Stimulated activated CD8-positive, alpha-beta memory T cell treated with anti-CD3 and anti-CD28 coated beads, Interleukin-15, amount 100 ng/mL, for 48 hours (primary cell): ENCODE measurements around the gene SH2D4B.

Experiments used
- DNase-seq, 2 donors: peaks; one replicate each; pipeline ENCODE4 v3.0.0-alpha.2; 2020; ENCODE audit warnings: low read depth in 2 of 2

Gene SH2D4B

DNA sequence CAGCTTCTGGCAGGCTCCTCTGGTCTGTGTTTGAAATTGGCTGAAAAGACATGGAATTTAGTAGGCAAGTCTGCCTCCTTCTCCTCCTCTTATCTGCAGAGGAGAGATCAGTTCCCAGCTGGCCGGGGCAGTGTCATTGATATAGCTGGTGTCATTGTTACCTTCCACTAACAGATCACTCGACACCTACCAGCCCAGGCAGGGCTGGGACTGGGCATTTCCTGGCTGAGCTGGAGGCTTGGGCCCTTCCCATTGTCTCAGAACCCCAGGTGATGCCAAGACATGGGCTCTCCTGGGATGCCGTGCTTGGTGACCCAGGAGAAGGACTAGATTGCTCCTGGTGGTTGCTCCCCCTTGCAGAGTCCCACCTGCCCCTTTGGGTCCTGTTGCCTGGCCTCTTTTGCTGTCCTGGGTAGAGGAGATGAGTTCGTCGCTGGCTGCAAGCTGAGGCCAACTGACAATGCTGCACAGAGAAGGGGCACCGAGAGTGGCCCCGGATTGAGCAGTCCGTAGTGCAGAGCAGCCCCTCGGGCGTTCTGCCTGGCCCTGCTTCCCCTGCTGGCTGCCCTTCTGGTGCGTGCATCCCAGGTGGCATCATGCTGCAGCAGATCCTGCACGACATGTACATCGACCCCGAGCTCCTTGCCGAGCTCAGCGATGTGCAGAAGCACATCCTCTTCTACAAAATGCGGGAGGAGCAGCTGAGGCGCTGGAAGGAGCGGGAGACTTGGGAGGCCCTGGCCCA, at the start of gene SH2D4B:
Gene SH2D4B (plus strand): TSS at position 167 of the 745 bp plus-strand sequence. CDS start 430 bp downstream, at position 597.
- DNase-seq: no peak

DNA sequence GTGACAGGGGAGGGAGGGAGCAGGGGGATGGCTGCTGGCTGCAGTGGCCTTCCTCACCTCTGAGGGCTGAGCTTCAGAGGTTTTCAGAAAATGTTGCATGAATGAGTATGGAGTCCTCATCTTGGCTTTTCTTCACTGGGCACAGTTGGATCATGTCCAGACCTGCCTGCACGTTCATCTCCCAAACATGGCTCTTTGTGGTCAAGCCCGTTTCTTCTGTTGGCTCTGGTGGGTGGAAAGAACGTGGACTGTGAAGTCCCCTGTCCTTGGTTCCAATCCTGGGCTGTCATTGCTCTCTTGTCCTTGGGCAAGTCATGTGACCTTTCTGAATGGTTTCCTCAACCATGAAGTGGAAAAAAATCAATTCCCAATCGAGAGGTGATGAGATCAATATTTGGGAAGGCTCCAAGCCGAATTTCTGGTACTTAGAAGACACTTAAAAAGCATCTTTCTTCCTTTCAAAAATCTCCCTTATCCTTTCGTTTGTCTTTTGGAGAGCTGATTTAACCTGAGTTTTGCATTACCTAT, 49.1 kb upstream of the SH2D4B start:
- DNase-seq: no peak

DNA sequence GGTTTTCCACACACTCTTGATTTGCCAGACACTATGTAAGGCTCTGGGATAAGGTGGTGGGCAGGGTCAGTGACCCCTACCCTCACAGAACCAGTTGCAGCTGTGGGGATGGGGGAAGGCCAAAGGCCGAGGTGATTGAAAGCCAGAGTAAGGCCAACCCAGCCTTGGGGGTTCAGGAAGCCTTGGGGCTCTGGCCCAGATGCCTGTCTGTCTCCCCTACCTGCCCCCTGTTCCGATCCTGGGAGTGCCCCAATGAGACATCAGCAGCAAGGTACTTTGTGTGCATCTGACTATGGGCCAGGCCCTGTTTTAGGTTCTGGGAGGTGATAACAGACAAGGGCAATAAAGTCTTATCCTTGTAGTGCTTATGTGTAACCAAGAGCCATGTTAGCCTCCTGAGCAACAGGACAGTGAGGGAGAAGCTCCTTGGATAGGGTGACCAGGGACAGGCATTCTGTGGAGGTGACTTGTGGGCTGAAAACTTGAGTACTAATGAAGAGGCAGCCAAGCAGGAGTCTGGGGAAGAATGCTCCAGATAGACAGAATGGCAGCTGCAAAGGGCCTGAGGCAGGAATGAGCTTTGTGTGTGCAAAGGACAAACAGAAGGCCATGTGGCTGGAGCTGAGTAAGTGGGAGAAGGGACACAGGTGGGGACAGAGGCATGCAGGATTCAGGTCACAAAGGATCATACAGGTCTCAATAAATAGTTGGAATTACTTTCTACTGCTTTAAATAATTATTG, 48.2 kb upstream of the SH2D4B start:
- no peak for DNase-seq

DNA sequence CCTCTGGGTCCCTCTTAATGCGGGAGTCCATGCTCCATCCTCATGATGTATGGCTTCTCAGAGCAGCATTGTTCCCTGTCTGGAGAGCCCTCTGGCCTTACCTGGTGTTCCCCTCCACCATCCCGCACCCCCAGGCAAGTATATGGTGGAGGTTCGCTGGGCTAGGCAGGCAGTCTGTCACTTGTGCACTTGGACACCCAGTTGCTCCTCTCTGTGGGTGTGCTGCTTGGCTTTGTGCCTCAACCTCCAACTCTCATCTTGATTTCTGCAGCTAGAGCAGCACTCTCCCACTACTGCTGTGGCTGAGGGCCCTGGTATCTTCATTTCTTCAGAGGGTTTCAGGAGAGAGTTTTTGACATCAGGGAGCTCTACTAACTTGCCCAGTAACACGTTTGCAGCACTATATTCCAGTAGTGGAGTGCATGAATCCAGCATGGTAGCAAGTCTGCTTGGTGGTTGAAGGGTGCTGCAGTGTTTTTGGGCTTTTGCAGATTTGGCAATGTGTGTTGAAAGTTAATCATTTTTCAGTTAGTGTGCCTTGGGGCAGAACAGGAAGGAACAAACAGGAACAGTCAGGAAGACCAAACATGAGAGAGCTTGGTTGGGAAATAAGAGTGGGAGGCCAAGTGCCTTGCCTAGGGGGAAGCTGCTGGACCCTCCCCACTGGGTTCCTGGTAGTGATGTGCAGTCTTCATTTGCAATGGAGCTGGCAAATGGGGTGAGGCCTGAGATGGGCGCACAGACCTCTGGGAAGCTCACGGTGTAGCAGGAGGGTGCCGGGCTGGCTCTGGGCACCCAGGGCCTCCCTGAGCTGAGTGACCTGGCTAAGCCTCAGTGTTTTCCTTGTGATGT, 46.2 kb upstream of the SH2D4B start:
- DNase-seq: no peak

DNA sequence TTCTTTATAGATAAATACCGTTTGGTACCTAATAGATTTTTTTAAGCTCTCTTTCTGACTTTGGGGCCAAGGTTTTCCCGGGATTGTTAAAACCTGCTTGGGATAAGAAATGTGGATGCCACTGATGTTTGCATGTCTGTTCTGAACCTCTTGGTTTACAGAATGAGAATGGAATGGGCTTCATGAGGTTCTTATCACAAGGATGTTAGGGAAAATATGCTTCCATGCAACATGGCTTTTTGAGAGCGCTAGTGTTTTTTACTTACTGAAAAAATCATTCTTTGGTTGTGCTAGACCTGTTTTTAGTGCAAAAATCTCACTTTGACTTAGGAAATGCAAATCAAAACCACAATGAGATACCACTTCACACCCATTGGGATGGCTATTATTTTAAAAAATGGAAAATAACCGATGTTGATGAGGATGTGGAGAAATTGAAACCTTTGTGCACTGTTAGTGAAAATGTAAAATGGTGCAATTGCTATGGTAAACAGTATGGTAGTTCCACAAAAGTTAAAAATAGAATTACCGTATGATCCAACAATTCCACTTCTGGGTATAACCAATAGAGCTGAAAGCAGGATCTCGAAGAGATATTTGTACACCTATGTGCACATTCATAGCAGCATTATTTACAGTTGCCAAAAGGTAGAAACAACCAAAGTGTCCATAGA, 44.7 kb upstream of the SH2D4B start:
- DNase-seq: no peak

DNA sequence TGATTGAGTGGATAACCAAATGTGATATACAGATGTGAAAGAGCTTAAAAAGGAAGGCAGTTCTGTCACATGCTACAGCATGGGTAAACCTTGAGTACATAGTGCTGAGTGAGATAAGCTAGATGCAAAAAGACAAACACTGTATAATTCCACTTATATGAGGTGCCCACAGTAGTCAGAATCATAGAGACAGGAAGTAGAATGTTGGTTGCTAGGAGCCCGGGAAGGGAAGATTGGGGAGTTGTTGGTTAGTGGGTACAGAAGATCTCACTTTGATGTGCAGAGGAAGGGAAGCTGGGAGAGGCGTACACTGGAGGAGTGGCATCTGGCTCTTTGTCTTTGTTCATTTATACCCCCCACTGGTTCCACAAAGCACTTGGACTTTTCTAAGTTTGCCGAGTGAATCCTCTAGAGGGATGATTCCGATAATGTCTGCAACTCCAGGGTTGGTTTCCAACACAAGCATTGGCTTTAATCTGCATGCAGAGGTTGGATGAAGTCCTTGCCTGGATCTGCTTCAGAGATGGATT, 44.1 kb upstream of the SH2D4B start:
- no peak for DNase-seq

DNA sequence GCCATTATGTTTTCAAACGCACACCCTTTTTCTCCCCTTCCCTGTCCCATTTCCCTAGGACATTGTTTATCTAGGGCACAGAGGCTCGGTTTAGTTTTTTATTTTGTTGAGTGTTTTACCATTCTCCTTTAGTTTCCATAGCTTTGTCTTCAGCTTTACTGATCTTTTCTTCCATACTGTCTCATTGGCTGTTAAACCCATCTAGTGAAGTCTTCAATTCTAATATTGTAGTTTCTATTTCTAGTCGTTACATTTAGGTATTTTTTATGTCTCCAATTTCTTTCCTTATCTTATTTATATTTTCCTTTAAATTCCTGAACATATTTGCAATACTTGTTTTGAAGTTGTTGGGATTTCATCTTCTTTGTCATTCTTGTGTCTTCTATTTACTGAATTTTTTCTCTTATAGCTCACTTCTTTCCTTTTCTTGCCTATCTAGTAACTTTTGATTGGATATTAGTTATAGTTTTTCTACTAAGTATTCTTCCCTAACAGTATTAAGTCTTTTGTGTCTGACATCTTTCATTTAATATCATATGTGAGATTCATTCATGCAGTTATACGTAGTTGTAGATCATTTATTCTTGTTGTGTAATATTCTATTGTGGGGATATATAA, 41.0 kb upstream of the SH2D4B start:
- DNase-seq: no peak

DNA sequence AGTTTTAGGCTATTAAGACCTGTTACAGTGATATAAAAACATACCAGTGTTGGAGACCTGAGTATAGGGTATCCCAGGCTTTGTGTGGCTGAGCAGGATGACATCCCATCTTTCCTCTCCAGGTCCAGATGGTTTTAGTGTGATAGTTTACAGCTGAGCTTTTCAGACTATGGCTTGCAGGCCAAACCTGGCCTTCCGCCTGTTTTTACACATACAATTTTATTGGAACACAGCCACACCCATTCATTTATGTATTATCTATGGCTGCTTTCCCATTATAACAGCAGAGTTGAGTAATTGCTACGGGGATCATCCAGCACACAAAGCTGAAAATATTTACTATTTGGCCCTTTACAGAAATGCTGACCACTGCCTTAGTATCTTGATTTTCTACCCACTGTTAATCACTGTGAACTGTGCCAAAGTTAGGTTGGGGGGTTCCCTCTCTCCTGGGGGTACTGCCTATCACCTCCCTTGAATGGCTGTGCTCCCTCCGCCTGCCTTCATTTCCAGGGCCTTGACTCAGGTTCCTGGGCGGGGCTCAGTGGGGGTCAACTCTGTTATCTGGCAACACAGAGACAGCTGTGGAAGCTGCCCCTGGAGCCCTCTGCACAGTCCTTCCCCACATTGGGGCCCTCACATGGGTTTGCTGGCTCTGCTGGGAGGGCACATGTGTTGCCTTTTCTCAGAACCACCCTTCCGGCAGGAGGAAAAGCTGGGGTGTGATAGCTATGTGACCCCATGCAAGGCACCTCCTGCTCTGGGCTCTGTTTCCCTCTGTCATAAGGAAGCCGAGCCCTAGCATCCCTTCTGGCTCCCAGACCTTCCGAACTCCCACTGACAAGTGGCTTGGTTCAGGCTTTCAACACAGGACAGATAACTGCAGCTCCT, 40.3 kb upstream of the SH2D4B start:
- DNase-seq: no peak

DNA sequence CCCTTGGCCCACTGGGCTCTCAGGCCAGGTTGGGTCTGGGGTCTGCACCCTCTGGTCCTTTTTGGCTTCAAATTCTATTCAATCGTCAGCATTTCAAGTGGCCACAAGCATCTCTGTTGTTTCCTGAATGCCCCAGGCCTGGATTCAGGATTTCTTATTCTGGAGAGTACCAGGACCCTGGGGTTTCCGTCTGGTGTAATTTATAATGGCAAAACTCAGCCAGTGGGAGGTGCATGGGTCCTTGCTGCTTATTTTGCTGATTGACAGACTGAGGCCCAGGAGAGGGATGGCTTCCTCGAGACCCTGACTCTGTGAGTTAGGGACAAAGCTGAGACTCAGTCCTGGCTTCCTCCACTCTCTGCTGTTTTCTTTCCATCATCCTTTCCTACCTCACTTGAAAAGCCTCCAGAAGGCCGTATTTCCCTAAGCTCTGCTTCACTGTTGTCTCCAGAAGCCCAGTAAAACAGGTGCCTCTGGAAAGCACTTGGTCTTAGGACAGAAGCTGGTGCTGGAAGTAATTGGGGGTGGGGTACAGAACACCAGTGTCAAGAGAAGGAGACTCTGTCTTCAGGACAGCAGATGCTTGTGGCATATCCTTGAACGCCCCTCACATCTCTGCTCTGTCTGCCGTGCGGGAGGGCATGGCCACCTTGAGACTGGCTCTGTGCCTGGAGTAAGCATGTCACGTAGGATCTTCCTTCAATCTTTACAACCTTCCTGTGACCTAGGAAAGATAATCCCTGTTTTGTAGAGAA, 39.4 kb upstream of the SH2D4B start:
- no peak for DNase-seq

DNA sequence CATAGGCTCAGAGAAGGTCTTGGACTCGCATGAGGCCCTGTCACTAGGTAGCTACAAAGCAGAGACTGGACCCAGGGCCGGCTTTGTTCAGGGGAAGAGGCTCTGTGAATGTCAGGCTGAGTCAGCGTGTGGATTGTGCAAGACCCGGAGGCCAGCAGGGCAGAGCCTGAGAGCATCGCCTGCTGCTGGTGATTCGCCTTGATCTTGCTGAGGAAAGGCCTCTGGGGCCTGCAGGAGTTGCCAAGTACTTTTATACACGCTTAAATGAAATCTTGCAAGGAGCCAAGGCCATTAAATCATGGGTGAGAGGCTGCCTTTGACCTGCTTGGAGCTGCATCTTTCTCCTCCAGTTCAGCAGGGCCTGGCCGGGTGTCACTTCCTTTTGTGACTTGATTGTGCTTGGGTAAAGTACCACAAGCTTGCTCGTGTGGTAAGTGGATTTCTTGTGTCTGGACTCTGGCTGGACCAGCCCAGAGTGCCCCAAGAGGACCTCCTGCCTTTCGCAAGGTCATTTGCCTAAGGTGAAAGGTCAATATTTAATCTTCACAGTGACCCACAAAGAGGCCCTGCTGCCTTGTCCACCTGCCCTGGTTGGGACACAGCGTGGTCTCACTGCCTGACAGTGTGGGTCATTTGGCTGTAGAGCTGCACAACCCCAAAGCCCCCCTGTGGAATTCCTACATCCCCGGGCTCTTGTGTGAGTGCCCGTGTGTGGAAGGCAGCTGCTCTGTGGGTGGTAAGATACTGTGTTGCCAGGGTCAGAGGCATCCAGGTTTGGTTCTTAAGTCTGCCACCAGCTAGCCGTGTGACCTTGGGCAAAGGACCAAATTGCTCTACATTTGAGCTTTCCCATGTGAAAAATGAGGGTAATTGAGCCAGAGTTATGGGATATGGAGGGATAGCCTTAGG, 38.6 kb upstream of the SH2D4B start:
- DNase-seq: peak; percentile 57 to 70

DNA sequence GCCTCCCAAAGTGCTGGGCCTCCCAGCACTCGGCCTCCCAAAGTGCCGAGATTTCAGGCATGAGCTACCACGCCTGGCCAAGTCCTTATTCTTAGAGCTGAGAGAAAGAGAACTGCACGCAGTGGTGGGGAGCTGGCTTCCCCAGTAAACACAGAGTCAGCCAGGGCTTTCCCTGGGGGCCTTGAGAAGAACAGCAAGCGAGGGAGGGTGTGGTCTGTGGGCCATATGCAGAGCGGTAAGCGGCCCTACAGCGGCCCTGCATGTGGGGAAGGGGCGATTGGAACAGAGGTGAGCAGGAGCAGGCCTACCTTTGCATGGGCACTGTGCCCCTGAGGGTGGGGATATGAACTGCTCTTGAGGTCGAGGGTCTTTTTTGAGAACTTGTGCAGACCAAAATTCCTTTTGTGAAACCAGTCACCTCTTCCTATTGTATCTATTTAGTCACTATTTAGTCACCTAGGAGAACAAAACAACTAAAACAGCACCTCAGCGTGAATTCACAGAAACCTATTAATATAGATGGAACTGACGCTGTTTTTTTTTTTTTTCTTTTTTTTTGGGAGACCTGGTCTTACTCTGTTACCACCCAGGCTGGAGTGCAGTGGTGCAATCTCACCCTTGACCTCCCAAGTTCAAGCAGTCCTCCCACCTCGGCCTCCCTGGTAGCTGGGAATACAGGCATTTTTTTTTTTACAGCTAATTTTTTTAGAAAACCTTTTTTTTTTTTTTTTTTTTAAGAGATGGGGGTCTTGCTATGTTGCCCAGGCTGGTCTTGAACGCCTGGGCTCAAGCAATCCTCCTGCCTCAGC, 36.9 kb upstream of the SH2D4B start:
- no peak for DNase-seq

DNA sequence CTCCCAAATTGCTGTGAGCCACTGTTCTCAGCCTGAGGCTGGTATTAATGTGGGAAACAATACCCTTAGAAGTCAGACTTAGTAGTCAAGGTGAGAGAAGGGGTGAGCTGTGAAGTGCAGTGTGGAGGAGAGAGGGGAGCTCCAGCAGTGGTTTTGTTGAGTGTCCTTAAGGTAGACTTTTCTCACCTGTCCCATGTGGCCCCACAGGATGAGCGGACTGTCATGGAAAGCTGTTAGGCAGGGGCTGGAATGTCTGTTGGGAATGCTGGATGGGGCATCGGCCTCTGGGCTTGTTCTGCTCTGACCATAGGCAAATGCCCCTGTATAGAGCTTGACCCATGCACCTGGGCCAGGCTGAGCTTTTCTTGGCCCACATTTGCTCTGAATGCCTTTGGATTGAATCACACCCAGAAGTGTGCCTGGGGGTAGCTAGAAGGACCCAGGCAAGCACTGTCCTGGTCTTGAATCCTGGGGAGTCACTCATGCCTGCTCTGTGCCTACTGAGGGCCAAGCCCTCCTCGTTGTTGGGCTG, 36.3 kb upstream of the SH2D4B start:
- DNase-seq: no peak

DNA sequence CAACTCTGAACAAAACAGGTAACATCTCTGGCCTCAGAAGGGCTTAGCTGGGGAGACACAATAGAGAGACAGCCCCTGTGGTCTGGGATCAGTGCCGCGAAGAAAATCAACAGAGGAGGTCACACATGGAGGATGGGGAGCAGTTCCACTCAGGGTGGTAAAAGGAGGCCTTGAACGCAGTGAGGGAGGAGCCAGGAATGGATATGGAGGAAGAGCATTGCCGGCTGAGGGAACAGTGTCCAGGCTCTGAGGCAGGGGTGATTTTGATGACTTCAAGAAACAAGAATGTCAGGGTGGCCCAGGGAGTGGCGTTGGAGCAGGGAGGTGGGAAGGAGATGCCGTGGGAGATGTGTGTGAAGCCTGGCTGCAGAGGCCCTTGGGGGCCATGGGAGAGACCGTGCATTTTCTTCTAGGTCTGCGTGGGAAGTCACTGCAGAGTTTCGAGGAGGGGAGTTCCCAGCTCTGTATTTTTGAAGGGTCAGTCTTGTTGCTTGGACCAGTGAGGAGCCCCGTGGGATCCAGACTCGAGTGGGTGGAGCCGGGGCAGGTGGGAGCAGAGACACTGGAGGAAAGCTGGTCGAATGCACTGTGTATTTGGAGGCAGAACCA, 35.7 kb upstream of the SH2D4B start:
- DNase-seq: no peak

DNA sequence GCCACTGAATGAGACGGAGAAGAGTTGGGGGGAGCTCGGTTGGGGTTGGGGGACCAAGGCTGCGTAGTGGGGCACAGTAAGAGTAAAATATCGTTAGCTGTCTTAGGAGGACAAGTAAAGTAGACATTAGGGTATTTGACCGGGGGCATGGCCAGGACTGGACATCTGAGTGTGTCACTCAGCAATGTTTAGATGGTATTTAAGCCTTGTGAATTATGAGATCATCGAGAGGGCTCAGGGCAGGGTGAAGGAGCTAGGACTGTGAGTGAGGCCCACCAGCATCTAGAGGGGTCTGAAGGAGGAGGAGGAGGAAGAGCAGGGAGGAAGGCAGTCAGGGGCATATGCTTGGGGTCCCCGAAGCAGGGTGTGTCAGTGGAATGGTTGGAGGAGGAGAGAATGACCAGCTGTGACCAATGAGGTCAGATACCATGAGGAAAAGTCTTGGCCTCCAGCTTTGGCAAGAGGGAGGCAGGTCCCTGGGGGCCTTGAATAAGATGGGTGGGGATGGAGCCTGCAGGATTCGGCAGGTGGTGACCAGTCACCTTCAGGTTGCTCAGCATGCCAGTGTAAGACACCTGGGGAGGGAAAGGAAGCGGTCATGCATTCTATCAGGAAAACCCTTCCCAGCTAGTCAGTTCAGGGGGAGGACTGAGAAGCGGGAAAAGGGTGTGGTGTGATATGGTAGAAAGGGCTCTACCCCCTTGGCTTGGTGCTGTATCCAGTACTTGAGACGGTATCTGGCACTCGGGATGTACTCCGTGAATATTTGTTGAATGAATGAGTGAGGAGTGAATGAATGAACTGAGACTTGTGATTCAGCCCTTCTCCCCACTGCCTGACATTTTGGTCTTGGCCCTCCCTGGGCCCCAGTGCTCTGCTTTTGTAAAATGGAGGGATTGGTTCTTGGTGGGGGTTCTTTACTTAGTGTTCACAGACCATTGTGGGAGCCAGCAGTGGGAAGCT, 34.8 kb upstream of the SH2D4B start:
- DNase-seq: no peak

DNA sequence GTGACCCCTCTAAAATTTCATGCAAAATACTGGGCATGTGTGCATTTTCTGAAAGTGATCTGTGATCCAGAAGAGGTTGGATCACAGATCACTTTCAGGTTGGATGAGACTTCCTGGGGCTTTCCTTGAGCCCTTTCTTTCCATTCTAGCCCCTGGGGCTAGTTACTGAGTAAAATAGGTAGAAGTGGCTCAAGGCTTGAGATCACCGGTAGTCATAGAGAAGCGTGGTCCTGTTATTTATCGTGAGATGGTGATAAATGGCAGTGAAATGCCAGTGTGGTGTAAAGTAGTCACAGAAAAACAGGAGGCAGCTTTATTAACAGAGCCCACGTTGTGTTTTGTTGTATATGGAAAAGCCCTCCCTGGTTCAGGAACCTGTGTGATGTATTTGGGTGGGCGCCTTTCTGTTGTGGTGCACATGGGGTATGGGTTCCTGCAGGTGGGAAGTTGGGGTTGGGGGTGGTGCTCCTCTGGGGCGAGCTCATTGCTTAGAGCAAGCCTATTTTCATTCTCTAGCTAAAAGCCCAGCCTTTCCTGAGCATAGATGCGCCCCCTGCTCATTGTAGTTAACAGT, 34.0 kb upstream of the SH2D4B start:
- DNase-seq: no peak
